ENCODE measurements around the gene DDX6. TPM values are rescaled to one million over a fixed set of nuclear protein-coding genes. Genes with fewer than 3 reads are reported as not detected.

The DDX6 gene
- total and polyA plus RNA-seq, 3 donors from 2014 or later: 63.5 to 124 (median 105) TPM

DNA sequence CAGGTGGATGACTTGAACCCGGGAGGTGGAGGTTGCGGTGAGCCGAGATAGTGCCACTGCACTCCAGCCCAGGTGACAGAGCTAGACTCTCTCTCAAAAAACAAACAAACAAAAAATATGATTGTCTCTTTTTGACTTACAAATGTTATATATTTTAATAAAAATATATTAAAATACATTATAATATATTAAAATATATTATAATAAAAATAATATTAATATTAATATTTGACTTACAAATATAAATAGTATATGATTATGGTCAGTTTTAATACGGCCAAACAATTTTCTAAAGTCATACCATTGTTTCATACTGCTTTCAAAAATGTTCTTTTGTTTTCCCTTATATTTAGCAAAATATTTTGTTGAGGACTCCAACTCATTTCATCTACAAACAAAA lies 27.2 kb upstream of the DDX6 start:
- no peak for DNase-seq
- H3K4me3 ChIP-seq: no peak overlapping the region
- no peaks in the 10 kb centered on the region for H3K4me1 ChIP-seq
- intact Hi-C loops (cut with DNase I; ENCODE audit: low total_unique reads): no loop called here
- H3K9me3 ChIP-seq: no peaks in the 10 kb centered on the region
- TF ChIP-seq POLR2A (IDR thresholded peaks at IDR 0.05) (no peak), CTCF (IDR thresholded peaks at IDR 0.05) (no peak)
- H3K27me3 ChIP-seq: peaks cover 3% of the 10 kb centered on the region
- 93 to 96% methylated on average over 4 of the region's 4 CpGs for WGBS, 2 donors
- H3K27ac ChIP-seq: no peak overlapping the region
- H3K36me3 ChIP-seq (ENCODE audit: low read depth, missing control alignments): no peaks in the 10 kb centered on the region

DNA sequence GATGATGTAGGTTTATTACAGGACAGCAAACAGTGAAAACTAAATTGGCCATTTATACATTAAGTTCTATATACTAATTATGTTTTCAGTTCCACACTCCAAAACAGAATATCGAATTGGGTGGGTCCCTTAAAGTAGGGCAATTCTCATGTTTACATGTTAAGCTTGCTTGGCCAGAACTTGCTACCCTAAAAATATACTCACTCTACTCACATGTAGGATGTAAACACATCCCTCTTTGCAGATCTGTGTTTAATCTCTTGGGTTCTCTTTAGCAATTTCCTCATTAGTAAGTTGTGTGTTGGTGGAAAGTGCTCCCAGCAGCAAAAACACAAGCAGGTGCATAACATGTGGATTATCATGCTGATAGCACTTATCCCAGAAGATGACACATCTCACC lies 22.6 kb upstream of the DDX6 start:
- Histone ChIP-seq H3K9me3 (no peaks in the 10 kb centered on the region), H3K4me3 (no peak overlapping the region), H3K27ac (no peak overlapping the region), H3K27me3 (peaks cover 3% of the 10 kb centered on the region), H3K4me1 (no peaks in the 10 kb centered on the region), H3K36me3 (ENCODE audit: low read depth, missing control alignments) (no peaks in the 10 kb centered on the region)
- WGBS, 2 donors: 87 to 88% methylated on average over 1 of the region's 1 CpG
- DNase-seq: no peak
- no peak for TF ChIP-seq CTCF (IDR thresholded peaks at IDR 0.05)
- TF ChIP-seq POLR2A (IDR thresholded peaks at IDR 0.05): no peak
- intact Hi-C loops (cut with DNase I; ENCODE audit: low total_unique reads): no loop called here

DNA sequence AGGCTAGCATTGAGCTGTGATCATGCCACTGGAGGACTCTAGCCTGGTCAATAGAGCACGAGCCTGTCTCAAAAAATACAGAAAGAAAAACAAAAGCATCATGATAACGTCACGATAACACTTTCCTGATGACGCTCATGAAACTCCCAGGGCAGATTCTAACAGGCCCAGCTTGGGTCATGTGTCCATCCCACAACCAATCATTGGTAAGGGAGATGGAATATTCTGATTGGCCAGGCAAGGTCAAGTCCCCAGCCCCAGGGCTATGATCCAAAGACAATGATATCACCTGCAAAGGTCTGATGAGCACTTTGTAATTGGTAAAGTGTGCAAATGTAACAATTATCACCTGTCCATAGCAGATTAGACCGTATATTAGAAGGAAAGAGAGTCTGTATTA lies 21.5 kb upstream of the DDX6 start:
- DNase-seq: no peak
- Histone ChIP-seq H3K36me3 (ENCODE audit: low read depth, missing control alignments) (no peaks in the 10 kb centered on the region), H3K9me3 (no peaks in the 10 kb centered on the region), H3K27me3 (peaks cover 3% of the 10 kb centered on the region), H3K27ac (no peak overlapping the region), H3K4me1 (no peaks in the 10 kb centered on the region), H3K4me3 (no peak overlapping the region)
- WGBS, 2 donors: 24 to 65% methylated on average over 3 to 5 of the region's 5 CpGs
- intact Hi-C loops (cut with DNase I; ENCODE audit: low total_unique reads): no loop called here
- TF ChIP-seq POLR2A (IDR thresholded peaks at IDR 0.05) (no peak), CTCF (IDR thresholded peaks at IDR 0.05) (no peak)

- WGBS, 2 donors: 60 to 77% methylated on average over 3 of the region's 3 CpGs
- H3K27ac ChIP-seq: no peak overlapping the region
- intact Hi-C loops (cut with DNase I; ENCODE audit: low total_unique reads): no loop called here
Measured at GRCh38 chr11:118807800-118808778, 17.1 kb upstream of the DDX6 start.

More at GRCh38 chr11:118807800-118808778, 17.1 kb upstream of the DDX6 start:
- Histone ChIP-seq H3K36me3 (ENCODE audit: low read depth, missing control alignments) (no peaks in the 10 kb centered on the region), H3K4me1 (no peaks in the 10 kb centered on the region), H3K4me3 (no peak overlapping the region), H3K9me3 (no peaks in the 10 kb centered on the region), H3K27me3 (no peaks in the 10 kb centered on the region)
- DNase-seq: no peak
- TF ChIP-seq POLR2A (IDR thresholded peaks at IDR 0.05) (no peak), CTCF (IDR thresholded peaks at IDR 0.05) (no peak)
